K562 treated with DMSO at 1 percent for 4 hours (cell line): ENCODE measurements around the gene UGT2B10. TPM values are rescaled to one million over a fixed set of nuclear protein-coding genes. Genes with fewer than 3 reads are reported as not detected.

Source experiments
- total RNA-seq: library from RNA; unstranded; fragments of 300-600 nt; gene quantifications from 2 replicates; pipeline ENCODE4 v1.2.3, GENCODE V29; 2022; ENCODE audit not compliant: insufficient read depth

Gene UGT2B10
- not detected in 2 replicates for total RNA-seq

DNA sequence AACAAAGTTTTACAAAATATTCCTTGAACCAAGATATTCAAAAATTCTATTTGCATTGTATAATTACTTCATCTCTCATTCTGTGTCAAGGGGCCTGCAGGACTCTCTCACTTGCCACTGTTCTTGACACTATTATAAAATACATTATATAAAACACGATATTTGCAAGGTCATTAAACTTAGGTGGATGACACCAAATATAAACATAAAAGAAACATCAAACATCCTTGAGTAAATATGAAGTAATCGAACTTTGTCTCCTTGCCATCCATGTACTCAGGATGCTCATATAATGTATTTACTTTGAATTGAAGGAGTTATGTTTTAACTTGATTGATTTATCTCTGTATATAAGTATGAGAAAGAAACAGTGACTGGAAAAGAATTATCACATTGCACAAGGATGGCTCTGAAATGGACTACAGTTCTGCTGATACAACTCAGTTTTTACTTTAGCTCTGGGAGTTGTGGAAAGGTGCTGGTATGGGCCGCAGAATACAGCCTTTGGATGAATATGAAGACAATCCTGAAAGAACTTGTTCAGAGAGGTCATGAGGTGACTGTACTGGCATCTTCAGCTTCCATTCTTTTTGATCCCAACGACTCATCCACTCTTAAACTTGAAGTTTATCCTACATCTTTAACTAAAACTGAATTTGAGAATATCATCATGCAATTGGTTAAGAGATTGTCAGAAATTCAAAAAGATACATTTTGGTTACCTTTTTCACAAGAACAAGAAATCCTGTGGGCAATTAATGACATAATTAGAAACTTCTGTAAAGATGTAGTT is at the start of gene UGT2B10:
UGT2B10 (plus strand) TSS at position 378 of the 793 bp plus-strand sequence; CDS start at position 404, 26 bp downstream.

Other genes starting within 250 kb of the UGT2B10 start
- not detected in 2 replicates for gene UGT2B17, start 239.7 kb upstream of the UGT2B10 start, total RNA-seq
- gene UGT2B15, start 145.3 kb upstream of the UGT2B10 start, total RNA-seq, result not detected in 2 replicates
- not detected in 2 replicates for gene UGT2A3, start 135.8 kb downstream of the UGT2B10 start, total RNA-seq